GM19035 (cell line): ENCODE results near the gene LDLR.

Experiments used
- ATAC-seq: cut with Tn5 transposase; IDR thresholded peaks from one replicate; pipeline ENCODE4 v1.9.1; 2021; ENCODE audit not compliant: unreplicated experiment

LDLR gene

GRCh38 chr19:11089254-11090013, at the start of gene LDLR:
Gene LDLR, plus strand, starts transcription at chr19:11089463. Its CDS starts 86 bp downstream, at chr19:11089549.
- no peak for ATAC-seq

GRCh38 chr19:11041194-11041593, 48.1 kb upstream of the LDLR start:
- ATAC-seq = no peak

- no peak for ATAC-seq
These were observed 47.2 kb upstream of the LDLR start for GRCh38 chr19:11041966-11042627.

- no peak for ATAC-seq
These were observed 44.8 kb upstream of the LDLR start for GRCh38 chr19:11044431-11044830.

GRCh38 chr19:11045536-11045935, 43.7 kb upstream of the LDLR start:
- ATAC-seq = no peak

- no peak for ATAC-seq
These were observed 42.5 kb upstream of the LDLR start for GRCh38 chr19:11046605-11047354.

- no peak for ATAC-seq
These were observed 41.4 kb upstream of the LDLR start for GRCh38 chr19:11047866-11048265.

GRCh38 chr19:11050323-11051114, 38.7 kb upstream of the LDLR start:
- ATAC-seq = no peak

- no peak for ATAC-seq
These were observed 35.5 kb upstream of the LDLR start for GRCh38 chr19:11053817-11054195.

GRCh38 chr19:11054200-11054599, 35.1 kb upstream of the LDLR start:
- ATAC-seq = no peak

- no peak for ATAC-seq
These were observed 34.6 kb upstream of the LDLR start for GRCh38 chr19:11054628-11055027.

- no peak for ATAC-seq
These were observed 30.8 kb upstream of the LDLR start for GRCh38 chr19:11058246-11059030.

- ATAC-seq = no peak
These were observed 29.5 kb upstream of the LDLR start for GRCh38 chr19:11059511-11060358.

- no peak for ATAC-seq
These were observed 27.3 kb upstream of the LDLR start for GRCh38 chr19:11061952-11062351.

GRCh38 chr19:11063434-11063833, 25.8 kb upstream of the LDLR start:
- no peak for ATAC-seq

GRCh38 chr19:11064831-11065303, 24.4 kb upstream of the LDLR start:
- ATAC-seq = no peak

GRCh38 chr19:11066326-11066725, 22.9 kb upstream of the LDLR start:
- no peak for ATAC-seq

GRCh38 chr19:11067356-11068113, 21.7 kb upstream of the LDLR start:
- ATAC-seq = no peak

GRCh38 chr19:11069561-11069960, 19.7 kb upstream of the LDLR start:
- no peak for ATAC-seq
